Measurements from ENCODE around the gene DCLRE1B.

- TF ChIP-seq CTCF (IDR thresholded peaks at IDR 0.05 in 2 of 3, conservative IDR thresholded peaks at IDR 0.05 in 1 of 3; ENCODE audit: insufficient read depth in 2 of 3, low read depth in 1 of 3, low read length in 3 of 3) (no peak), NBN (IDR thresholded peaks at IDR 0.05; ENCODE audit: low read depth) (no peak), SMC3 (conservative IDR thresholded peaks at IDR 0.05; ENCODE audit: insufficient read depth, low read depth, low read length) (no peak), TOE1 (IDR thresholded peaks at IDR 0.05; ENCODE audit: borderline replicate concordance) (no peak), TOE1 (CRISPR knock-in tag; IDR thresholded peaks at IDR 0.05; ENCODE audit: borderline replicate concordance, low read depth) (no peak), POLR2A (conservative IDR thresholded peaks at IDR 0.05) (no peak), DMBX1 (CRISPR knock-in tag; IDR thresholded peaks at IDR 0.05; ENCODE audit: borderline replicate concordance) (no peak), NR3C1 (CRISPR knock-in tag; IDR thresholded peaks at IDR 0.05) (no peak), ZNF699 (CRISPR knock-in tag; IDR thresholded peaks at IDR 0.05; ENCODE audit: insufficient replicate concordance) (no peak)
These were observed 38.1 kb downstream of the DCLRE1B start for GRCh38 chr1:113943028-113943811.

All from K562 (cell line).